Measurements from ENCODE around the gene CRYGN. TPM values are rescaled to one million over a fixed set of nuclear protein-coding genes. Genes with fewer than 3 reads are reported as not detected.

The CRYGN gene
- total RNA-seq, 4 donors from 2014 or later: not detected

- WGBS, 2 donors: 77 to 78% methylated on average over 9 of the region's 9 CpGs
- H3K4me3 ChIP-seq (ENCODE audit: low read depth, poor library complexity, severe bottlenecking): no peak overlapping the region
- intact Hi-C loops (cut with DNase I; ENCODE audit: low total_unique reads): no loop called here
- no peak for TF ChIP-seq CTCF (IDR thresholded peaks at IDR 0.05)
- no peak for TF ChIP-seq POLR2A (IDR thresholded peaks at IDR 0.05)
- no peak for DNase-seq (ENCODE audit: low spot score in 2 of 2)
These were observed 3.3 kb downstream of the CRYGN start for GRCh38 chr7:151436446-151437158.

GRCh38 chr7:151435971-151436370 lies 4.0 kb downstream of the CRYGN start:
- H3K4me3 ChIP-seq (ENCODE audit: low read depth, poor library complexity, severe bottlenecking): no peak overlapping the region
- no peak for DNase-seq (ENCODE audit: low spot score in 2 of 2)
- intact Hi-C loops (cut with DNase I; ENCODE audit: low total_unique reads): no loop called here
- TF ChIP-seq POLR2A (IDR thresholded peaks at IDR 0.05) (no peak), CTCF (IDR thresholded peaks at IDR 0.05) (no peak)
- 86 to 93% methylated on average over 14 of the region's 15 CpGs for WGBS, 2 donors

- H3K4me3 ChIP-seq (ENCODE audit: low read depth, poor library complexity, severe bottlenecking): no peak overlapping the region
- TF ChIP-seq CTCF (IDR thresholded peaks at IDR 0.05) (no peak), POLR2A (IDR thresholded peaks at IDR 0.05) (no peak)
- WGBS, 2 donors: 88 to 89% methylated on average over 17 to 20 of the region's 20 CpGs
- intact Hi-C loops (cut with DNase I; ENCODE audit: low total_unique reads): no loop called here
- DNase-seq (ENCODE audit: low spot score in 2 of 2): no peak
These were observed 4.6 kb downstream of the CRYGN start for GRCh38 chr7:151435103-151435916.

- TF ChIP-seq POLR2A (IDR thresholded peaks at IDR 0.05) (no peak), CTCF (IDR thresholded peaks at IDR 0.05) (no peak)
- H3K4me3 ChIP-seq (ENCODE audit: low read depth, poor library complexity, severe bottlenecking): no peak overlapping the region
- intact Hi-C loops (cut with DNase I; ENCODE audit: low total_unique reads): no loop called here
- WGBS, 2 donors: 92 to 93% methylated on average over 4 of the region's 4 CpGs
- no peak for DNase-seq (ENCODE audit: low spot score in 2 of 2)
These were observed 5.4 kb downstream of the CRYGN start for GRCh38 chr7:151434549-151434948.

GRCh38 chr7:151433721-151434400 lies 6.1 kb downstream of the CRYGN start:
- intact Hi-C loops (cut with DNase I; ENCODE audit: low total_unique reads): no loop called here
- no peak overlapping the region for H3K4me3 ChIP-seq (ENCODE audit: low read depth, poor library complexity, severe bottlenecking)
- no peak for DNase-seq (ENCODE audit: low spot score in 2 of 2)
- WGBS, 2 donors: 92% methylated on average over 15 of the region's 15 CpGs
- TF ChIP-seq POLR2A (IDR thresholded peaks at IDR 0.05) (no peak), CTCF (IDR thresholded peaks at IDR 0.05) (no peak)
